ENCODE data around the gene LPGAT1.

The LPGAT1 gene

DNA sequence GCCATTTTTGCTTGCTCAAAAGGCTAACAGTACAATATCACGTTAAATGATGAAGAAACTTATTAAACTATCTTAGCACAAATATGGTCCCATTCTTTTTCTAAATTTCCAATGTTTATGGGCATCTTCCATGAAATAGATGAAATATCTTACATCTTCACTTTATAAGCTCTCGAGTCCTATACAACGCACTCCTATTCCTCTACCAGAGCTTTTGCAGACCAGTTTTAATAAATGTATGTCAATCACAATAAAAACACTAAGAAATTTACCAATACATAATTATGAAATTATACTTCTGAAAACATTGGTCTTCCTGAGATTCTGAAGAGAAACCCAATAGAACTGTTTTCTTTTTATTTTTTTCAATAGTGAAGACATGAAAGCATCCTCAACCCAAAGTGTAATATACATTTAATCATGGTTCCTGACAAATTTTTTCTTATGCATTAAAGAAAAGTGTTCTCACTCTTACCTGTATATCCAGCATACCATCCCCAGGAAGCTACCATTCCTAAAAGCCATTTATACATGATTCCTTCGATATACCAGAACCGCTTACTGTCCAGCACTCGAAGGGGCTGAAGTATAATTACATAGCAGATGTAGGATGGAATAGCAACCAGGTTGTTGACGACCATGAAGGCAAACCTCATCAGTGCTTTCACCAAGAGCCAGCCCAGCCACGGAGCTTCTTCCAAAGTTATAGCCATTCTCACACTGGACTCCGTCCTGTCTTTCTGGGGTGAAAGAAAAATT is 1.8 kb downstream of the LPGAT1 start:
- no peak for DNase-seq (ENCODE audit: low read depth)

DNA sequence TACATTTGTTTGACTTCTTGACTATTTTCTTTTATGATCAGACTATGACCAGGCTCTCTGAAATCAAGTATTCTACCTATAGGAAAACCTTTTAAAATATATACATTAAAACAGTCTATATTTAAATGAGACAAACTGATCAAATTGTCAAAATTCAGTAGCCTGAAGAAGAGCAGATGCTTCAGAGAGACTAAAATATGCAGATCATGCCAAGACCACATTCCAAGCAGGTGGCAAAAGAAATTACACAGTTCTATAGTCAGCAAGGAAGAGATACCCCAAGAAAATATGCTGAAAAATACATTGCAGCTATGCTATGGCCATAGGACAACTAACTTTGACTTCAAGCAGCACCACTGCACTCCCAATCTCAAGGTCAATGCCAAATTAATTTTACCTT is 3.5 kb downstream of the LPGAT1 start:
- DNase-seq (ENCODE audit: low read depth): no peak

- DNase-seq (ENCODE audit: low read depth): no peak
These were observed 4.6 kb downstream of the LPGAT1 start for GRCh38 chr1:211825980-211826379.

GRCh38 chr1:211822677-211823407 is 7.7 kb downstream of the LPGAT1 start:
- DNase-seq (ENCODE audit: low read depth): no peak

DNA sequence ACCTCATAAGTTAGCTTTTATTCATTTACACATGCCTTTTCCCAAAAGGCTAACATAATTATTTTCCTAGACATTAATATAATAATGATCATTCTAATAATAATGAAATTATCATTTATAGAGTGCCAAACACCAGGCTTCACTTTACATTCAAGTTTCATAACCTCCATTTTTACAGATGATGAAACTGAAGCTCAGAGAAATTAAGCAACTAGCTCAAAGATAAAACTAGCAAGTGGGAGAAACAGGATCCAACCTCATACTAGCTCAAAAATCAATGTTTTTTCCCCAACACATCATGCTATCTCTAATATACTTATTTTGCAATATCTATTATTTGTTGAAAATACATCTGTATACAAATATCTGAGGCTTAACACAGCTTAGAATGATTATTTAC is 14.0 kb downstream of the LPGAT1 start:
- DNase-seq (ENCODE audit: low read depth): no peak

DNA sequence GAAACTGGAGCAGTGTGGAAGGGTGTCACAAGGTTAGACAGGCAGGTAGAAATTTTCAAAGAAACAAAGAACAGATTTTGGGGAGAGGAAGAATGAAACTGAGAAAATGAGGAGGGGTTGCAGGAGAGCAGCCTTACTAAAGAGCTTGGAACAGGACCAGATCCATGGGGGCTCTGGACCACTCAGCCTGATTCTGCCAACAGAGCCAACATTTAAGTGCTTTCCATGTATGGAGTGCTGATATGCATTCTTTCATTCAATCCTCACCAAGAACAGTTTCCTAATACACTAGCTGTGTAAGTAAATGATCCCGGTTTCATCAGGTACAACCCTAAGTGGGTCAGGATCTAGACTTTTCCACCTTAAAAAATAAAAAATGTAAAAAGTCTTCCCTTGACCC is 16.2 kb downstream of the LPGAT1 start:
- no peak for DNase-seq (ENCODE audit: low read depth)

GRCh38 chr1:211813590-211813989 is 17.0 kb downstream of the LPGAT1 start:
- no peak for DNase-seq (ENCODE audit: low read depth)

DNA sequence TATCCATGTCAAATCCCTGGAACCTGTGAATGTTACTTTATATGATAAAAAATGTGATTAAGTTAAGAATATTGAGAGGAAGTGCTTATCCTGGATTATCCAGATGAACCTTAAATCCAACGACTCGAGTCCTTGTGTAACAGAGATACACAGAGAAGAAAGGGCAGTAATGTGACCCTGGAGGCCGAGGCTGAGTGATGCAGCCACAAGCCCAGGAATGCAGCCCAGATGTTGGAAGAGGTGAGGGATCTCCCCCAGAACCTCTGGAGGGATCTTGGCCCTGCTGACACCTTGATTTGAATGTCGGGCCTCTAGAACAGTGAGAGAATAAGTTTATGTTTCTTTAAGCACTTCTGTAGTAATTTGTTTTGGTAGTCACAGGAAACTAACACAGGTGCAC is 18.0 kb downstream of the LPGAT1 start:
- DNase-seq (ENCODE audit: low read depth): no peak

DNA sequence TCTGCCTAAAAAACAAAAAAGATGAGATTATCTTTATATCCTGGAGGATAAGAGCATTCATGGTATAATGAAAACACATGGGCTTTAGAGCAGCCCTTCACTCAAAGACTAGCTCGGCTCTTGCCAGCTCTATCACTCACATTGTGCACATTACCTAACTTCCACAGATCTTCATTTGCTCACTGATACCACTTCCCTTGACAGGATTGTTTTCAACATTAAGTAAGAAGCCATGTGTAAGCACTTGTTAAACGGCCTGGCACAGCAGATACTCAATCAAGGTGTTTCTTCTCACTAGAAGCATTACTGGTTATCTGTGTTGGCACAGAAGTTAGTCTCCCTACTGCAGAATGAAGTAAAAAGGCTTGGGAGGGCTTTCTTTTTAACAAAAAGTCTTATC is 18.7 kb downstream of the LPGAT1 start:
- DNase-seq (ENCODE audit: low read depth): no peak

- no peak for DNase-seq (ENCODE audit: low read depth)
These were observed 19.4 kb downstream of the LPGAT1 start for GRCh38 chr1:211811126-211811525.

GRCh38 chr1:211808475-211808874 is 22.1 kb downstream of the LPGAT1 start:
- no peak for DNase-seq (ENCODE audit: low read depth)

- DNase-seq (ENCODE audit: low read depth): no peak
These were observed 25.6 kb downstream of the LPGAT1 start for GRCh38 chr1:211804915-211805314.

GRCh38 chr1:211800925-211801607 is 29.5 kb downstream of the LPGAT1 start:
- DNase-seq (ENCODE audit: low read depth): no peak

- no peak for DNase-seq (ENCODE audit: low read depth)
These were observed 32.6 kb downstream of the LPGAT1 start for GRCh38 chr1:211797994-211798393.

DNA sequence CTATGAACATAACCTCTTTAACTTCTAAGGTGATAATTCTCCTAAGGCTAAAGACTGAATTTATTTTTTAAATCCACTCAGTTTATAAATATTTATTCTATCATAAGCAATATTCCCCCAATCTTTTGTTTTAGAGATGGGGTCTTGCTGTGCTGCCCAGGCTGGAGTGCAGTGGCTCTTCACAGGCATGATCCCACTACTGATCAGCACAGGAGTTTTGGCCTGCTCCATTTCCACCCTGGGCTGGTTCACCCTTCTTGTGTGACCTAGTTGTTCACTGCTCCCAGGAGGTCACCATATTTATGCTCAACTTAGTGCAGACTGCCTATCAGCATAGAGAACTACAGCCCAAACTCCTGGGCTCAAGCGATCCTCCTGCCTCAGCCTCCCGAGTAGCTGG is 38.6 kb downstream of the LPGAT1 start:
- no peak for DNase-seq (ENCODE audit: low read depth)

- no peak for DNase-seq (ENCODE audit: low read depth)
These were observed 40.7 kb downstream of the LPGAT1 start for GRCh38 chr1:211789641-211790464.

- no peak for DNase-seq (ENCODE audit: low read depth)
These were observed 41.9 kb downstream of the LPGAT1 start for GRCh38 chr1:211788626-211789025.

DNA sequence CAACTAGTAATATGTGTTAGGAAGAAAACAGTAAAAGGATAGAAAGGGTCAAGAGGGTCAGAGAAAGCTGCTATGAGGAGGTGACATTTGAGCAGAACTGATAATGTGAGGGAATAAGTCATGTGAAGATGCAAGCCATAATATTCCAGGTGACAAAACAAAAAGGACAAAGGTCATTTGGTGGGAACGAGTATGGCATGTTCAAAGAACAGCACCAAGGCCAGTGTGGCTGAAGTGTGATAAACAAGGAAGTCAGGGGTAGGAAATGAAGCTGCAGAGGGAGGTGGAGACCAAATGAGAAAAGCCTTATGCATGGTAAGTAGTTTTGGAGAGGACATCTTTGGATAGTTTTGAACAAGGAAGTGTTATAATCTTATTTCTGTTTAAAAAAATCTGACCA is 46.7 kb downstream of the LPGAT1 start:
- no peak for DNase-seq (ENCODE audit: low read depth)

DNA sequence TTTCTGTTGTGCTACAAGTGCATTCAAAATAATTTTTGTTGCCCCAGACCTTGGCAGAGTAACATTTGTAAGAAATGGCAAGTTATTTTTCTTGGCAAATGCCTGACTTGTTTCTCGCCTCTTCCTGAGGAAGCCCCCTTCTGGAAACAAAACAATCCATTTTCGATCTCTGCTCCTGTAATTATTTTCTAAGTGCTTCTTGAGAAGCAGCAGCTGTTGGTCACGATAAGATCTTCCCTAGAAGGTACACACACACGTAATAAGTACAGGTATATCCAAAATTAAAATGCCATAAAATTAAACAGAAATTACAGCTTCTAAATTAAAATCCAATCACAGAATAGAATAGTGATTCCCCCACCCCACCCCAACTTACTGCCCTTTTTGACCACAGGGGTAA is 47.3 kb downstream of the LPGAT1 start:
- no peak for DNase-seq (ENCODE audit: low read depth)

- DNase-seq (ENCODE audit: low read depth): no peak
These were observed 49.3 kb downstream of the LPGAT1 start for GRCh38 chr1:211781260-211781659.

DNA sequence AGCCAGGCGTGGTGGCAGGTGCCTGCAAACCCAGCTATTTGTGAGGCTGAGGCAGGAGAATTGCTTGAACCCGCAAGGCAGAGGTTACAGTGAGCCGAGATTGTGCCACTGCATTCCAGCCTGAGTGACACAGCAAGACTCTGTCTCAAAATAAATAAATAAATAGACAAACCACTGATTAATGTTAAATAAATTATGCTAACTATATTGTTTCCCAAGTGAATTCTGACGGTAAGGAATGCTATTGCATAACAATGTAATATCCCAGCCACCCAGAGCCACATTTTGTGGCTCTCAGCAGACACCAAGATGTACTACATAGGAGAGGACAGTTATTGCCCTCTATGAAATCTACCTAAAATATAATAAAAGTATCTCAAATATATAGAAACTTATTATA is 55.4 kb downstream of the LPGAT1 start:
- DNase-seq (ENCODE audit: low read depth): no peak

DNA sequence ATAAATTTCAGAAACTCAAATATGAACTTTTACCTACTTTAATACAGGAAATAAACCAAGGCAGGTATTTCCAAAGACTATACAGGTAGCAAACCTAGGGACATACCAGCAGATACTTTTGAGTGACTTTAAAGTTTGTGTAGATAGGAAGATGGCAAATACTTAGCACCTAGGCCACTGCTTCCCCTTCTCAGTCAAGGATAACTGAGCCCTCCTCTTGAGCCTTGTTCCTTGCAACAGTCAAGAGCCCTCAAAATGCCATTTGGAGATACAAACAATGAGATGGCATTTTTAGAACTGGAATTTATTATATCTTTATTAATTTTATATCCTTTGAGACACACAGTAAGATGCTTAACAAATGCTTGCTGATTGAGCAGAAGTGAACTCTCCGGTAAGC is 65.9 kb downstream of the LPGAT1 start:
- no peak for DNase-seq (ENCODE audit: low read depth)
